Activated T-cell treated with anti-CD3 and anti-CD28 coated beads for 1 hour (primary cell): Measurements from ENCODE around the gene ACD.

Experiments
- DNase-seq: peaks from one replicate; pipeline ENCODE4 v3.0.0-alpha.2; 2020; ENCODE audit warnings: low read depth

The ACD gene

GRCh38 chr16:67661886-67662652, 2.0 kb upstream of the ACD start:
- DNase-seq = no peak

GRCh38 chr16:67661101-67661761, 1.2 kb upstream of the ACD start:
- no peak for DNase-seq

DNA sequence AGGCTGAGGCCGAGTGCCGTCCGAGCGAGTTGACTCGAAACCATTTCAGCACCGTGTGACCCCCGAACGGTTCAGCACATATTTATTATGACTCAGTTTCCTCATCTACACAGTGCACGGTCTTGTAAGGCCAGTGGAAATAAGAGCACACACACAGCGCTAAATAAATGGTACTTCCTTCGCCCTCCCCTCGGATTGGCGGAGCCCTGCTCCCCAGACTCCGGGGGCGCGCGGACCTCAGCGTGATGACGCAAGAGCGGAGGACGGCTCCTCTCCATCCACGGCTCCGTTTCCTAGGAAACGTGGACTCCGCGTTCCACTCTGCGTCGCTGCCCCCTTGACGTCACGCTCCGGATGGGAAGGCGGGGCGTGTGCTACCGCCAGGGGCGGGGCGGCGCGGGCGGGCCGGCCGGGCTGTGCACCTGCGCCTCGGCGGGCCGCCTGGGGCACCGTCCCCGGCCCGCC, 536 bp upstream of the ACD start, which contains the start of gene PARD6A:
Gene PARD6A, plus strand, starts transcription at position 397 of the 465 bp plus-strand sequence. CDS start 79 bp downstream, outside the sequence.
- peak; percentile 88 for DNase-seq

DNA sequence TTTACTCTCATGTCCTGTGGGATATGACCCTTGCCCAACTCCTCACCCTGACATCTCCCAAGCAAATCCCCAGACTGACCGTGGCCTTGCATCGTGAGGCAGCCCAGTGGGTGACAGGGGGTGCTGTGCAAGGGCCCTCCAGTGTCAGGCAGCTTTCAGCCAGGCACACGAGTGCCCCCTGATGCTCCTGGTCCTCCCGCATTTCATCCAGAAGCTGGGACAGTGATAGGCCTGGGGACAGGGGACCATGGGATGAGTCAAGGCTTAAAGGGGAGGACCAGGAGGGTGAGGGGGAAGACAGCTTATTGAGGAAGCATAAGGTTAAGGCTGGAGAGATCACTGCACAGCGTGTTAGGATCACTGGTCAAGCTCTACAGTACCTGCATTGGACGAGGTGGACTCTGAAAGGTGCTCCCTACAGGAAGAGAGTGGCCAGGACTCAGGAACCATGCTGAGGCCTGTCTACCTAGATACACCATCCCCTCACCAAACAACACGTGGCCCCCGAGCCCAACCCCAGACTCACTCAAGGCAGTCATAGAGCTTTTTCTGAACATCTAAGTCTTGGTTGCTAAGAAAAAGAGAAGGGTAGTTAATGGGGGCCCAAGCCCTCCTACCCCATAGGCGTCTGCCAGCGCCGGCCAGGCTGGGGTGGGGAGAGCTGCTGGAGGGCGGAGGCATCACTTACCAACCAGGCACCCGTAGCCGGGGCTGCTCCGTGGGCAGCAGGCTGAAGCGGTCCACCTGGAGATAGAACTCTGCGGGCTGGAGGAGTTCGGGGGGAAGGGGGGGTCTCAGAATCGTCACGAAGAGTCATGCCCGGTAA, 998 bp downstream of the ACD start:
- no peak for DNase-seq

DNA sequence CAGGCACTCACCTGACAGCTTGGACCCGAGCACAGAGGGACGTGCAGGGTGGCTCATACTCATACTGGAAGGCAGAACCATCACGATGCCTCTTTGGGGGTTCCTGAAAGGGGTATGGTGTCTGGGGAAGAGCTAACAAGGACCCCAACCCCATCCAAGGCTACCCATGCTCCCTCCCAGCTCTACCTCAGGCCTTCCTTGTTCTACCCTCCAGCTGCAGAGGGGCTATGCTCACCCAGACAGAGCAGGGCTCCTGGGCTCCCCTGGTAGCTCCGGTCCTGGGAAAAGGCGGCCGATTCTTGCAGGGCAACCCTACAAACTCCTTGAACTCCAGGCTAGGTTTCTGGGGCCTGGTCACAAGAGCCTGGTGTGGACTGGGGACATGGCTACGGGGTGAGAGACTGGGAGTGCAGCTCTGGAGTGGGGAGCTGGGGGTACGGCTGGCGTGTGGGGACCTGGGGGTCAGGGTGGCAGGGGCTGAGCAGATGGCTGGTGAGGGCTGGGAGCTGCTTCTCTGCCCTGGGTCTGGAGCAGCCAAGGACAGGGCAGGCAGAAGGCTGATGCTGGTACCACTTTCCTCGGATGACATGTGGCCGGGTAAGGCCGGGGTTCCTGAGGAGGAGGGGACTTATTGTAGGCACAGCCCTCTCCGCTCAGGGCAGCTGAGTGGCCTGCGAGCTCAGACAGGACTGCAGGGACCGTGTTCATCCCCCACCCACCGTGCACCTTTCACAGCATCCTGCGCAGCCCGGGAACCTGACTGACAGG, 2.1 kb downstream of the ACD start:
- no peak for DNase-seq

DNA sequence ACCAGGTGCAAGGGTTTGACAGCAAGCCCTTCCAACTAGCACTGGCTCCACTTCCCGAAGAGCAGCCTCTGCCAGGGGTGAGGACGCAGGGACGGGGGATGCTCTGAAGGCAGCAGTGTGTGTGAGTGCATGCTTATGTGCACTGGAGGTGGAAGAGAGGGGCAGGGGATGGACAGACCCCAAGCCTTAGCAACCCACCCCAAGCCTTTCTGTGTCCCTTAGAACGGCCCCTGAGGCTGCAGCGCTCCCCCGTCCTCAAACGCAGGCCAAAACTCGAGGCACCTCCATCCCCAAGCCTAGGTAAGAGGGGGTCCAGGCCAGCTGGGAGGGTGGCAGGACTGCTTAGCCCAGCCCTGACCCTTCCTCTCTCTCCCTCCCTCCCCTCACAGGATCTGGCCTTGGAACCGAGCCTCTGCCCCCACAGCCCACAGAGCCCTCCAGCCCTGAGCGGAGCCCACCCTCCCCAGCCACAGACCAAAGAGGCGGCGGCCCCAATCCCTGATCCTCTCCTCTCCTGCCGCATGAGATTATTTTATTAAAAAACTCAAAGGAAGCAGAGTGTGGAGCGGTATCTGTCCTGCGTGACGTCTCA, 2.9 kb downstream of the ACD start:
- no peak for DNase-seq

DNA sequence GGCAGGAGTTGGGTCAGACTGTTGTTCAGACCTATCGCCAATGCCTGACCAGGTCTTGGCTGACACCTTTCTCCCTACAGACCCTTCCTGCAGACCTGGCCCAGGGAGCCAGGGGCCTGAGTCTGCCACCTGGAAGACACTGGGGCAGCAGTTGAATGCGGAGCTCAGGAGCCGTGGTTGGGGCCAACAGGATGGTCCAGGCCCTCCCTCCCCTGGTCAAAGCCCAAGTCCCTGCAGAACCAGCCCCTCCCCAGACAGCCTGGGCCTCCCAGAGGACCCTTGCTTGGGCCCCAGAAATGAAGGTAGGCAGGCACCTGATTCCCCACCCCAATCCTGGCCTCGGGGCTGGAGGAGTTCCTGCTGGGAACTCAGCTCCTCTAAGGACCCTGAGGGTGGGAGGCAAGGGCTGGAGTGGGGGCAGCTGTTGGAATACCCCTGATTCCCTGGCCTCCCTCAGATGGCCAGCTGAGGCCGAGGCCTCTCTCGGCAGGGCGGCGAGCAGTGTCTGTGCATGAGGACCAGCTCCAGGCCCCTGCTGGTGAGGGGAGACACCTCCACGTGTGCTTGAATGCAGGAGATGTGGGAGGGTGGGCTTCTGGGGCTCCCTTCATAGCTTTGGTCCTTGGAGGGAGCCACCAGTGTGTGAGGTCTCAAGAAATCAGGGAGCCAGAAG, 3.6 kb downstream of the ACD start:
- DNase-seq = no peak

- no peak for DNase-seq
Measured at GRCh38 chr16:67655363-67655762, 4.7 kb downstream of the ACD start.

GRCh38 chr16:67654403-67654911, 5.6 kb downstream of the ACD start:
- DNase-seq = no peak

- DNase-seq = no peak
Measured at GRCh38 chr16:67653789-67654402, 6.2 kb downstream of the ACD start.

- no peak for DNase-seq
Measured at GRCh38 chr16:67653128-67653788, 6.8 kb downstream of the ACD start.

DNA sequence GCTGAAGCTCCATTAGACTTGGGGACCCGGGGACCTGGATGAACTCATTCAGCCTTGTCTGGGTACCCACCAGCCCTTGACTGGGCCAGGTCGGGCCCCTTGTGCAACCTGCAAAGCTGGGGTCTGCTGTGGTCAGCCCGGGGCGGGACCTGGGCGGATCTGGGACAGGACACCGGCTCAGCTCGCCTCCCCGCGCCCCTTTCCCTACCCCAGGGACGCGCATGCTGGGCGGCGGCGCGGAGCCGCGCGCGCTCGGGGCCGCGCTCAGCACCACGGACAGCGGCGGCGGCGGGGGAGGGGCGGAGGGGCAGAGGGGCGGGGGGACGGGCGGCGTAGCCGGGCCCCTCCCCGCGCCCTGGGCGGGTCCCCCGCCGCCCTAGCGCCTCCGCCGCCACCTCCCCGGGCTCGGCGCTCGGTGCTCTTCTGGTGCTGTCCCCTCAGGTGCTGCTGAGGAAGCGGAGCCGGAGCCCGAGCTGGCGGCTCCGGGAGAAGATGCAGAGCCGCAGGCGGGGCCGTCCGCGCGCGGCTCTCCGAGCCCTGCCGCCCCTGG, 7.4 kb downstream of the ACD start:
- DNase-seq = no peak

- no peak for DNase-seq
Measured at GRCh38 chr16:67651847-67652246, 8.2 kb downstream of the ACD start.

DNA sequence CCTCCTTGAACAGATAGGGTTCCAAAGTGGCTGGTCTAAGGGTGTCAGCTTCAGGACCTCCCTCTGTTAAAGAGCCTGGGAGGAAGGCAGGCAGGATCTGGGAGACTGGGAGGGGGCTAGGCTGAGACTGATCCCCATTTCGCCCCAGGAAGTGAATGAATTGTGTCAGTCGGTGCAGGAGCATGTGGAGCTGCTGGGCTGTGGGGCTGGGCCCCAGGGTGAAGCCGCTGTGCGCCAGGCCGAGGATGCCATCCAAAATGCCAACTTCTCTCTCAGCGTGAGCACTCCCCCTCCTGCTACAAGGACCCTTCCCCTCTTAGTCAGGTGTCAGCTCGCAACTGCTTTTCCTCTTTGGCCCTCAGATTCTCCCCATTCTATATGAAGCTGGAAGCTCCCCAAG, 9.0 kb downstream of the ACD start:
- no peak for DNase-seq

- DNase-seq = no peak
Measured at GRCh38 chr16:67650023-67650422, 10.0 kb downstream of the ACD start.

GRCh38 chr16:67649494-67649931, 10.5 kb downstream of the ACD start:
- no peak for DNase-seq

DNA sequence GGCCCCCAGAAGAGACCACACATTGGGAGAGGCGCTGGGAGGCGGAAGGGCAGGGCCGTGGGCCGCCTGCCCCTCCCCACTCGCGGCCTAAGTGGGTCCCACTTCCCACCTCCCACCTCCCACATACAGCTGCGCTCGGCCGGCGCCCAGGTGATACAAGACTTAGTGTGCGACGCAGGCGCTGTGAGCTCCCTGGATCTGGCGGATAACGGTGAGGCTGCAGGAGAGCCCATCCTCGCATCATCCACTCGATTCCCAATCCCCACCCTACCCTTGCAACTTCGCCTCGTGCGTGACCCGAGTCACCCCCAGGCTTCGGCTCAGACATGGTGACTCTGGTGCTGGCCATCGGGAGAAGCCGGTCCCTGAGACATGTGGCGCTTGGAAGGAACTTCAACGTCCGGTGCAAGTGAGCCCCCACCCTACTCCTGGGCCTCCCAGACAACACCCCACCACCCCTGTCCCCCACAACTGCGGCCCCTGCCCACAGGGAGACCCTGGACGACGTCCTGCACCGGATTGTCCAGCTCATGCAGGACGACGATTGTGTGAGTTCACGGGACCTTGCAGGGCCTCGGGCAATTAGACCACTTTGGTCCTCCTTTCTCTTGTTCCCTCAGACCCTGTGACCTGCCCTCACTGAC, 11.2 kb downstream of the ACD start:
- no peak for DNase-seq

DNA sequence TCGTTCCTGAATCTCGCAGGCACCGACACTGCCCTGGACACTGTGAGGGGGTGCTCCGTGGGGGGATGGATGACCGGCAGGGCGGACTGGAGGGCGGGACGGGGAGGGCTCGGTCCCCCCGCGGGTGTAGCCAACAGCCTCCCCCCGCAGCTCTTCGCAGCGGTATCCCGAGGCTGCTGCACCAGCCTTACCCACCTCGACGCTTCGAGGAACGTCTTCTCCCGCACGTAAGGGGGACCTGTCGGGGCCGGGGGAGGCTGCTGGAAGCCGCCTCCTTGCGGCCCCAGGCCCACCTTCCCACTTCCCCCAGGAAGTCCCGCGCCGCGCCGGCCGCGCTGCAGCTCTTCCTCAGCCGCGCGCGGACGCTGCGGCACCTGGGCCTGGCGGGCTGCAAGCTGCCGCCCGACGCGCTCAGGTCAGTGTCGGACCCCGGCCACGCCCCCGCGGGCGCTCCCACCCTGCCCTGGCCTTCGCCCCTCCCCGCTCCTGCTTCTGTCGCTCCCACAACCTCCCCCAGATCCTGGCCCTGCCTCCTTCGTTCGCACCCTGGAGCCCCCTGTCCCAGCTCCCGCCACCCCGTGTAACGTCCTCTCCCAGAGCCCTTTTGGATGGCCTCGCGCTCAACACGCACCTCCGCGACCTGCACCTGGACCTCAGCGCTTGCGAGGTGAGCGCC, 11.8 kb downstream of the ACD start:
- DNase-seq = no peak
